T-cell (primary cell): ENCODE measurements around the gene IPO5. TPM values are rescaled to one million over a fixed set of nuclear protein-coding genes. Genes with fewer than 3 reads are reported as not detected.

Experiments
- ATAC-seq, 4 experiments: fragments of 200-7000 bp in 3 of 4; fragments of 150-1000 bp in 1 of 4; cut with Tn5 transposase; replicated peaks in 1 of 4; 1 replicate in 3 of 4; 2 replicates in 1 of 4; pipeline ENCODE4 v1.10.0; 2021; ENCODE audit warnings: moderate library complexity in 3 of 4, mild to moderate bottlenecking in 2 of 4, moderate number of reproducible peaks in 1 of 4
- CTCF ChIA-PET, 2 donors: fragments of 300-600 bp; sonication (Branson Sonifier 250); formaldehyde crosslinking; loops; one replicate each; lab custom pipeline; 2022; ENCODE audit warnings: antibody characterized with exemption in 2 of 2; lab: Charles Lee
- POLR2A ChIA-PET, 2 donors: fragments of 300-600 bp; sonication (Branson Sonifier 250); formaldehyde crosslinking; loops; one replicate each; lab custom pipeline; 2022; ENCODE audit warnings: antibody characterized with exemption in 2 of 2; lab: Charles Lee
- DNase-seq, 35 experiments: peaks; one replicate each; pipeline versions ENCODE4 v3.0.0 to v3.0.0-alpha.2; 2013 to 2023
- H3K27ac ChIP-seq: one replicate; pipeline ENCODE4 v1.5.1; 2013; ENCODE audit warnings: low read length
- H3K27me3 ChIP-seq, 2 experiments: replicated peaks in 1 of 2; 1 replicate in 1 of 2; 2 replicates in 1 of 2; pipeline versions ENCODE4 v1.6.1 to v1.7.0; 2013; ENCODE audit warnings: low read length in 1 of 2, mixed read lengths in 1 of 2; ENCODE audit not compliant: control insufficient read depth in 2 of 2, insufficient read depth in 2 of 2; ENCODE audit errors: extremely low read depth in 1 of 2
- H3K36me3 ChIP-seq, 2 donors: 1 replicate in 1 of 2; 2 replicates in 1 of 2; pipeline versions ENCODE4 v1.6.1 to v1.7.0; 2013; ENCODE audit warnings: low read length in 1 of 2; ENCODE audit not compliant: control insufficient read depth in 2 of 2, insufficient read depth in 1 of 2; ENCODE audit errors: extremely low read depth in 1 of 2
- H3K4me1 ChIP-seq, 2 experiments: 1 replicate in 1 of 2; 2 replicates in 1 of 2; pipeline versions ENCODE4 v1.6.1 to v1.7.0; 2013; ENCODE audit warnings: low read length in 2 of 2, mixed read lengths in 1 of 2; ENCODE audit not compliant: insufficient read depth in 2 of 2, control insufficient read depth in 1 of 2; ENCODE audit errors: extremely low read depth in 1 of 2
- H3K4me3 ChIP-seq, 2 donors: 1 replicate in 1 of 2; 2 replicates in 1 of 2; pipeline versions ENCODE4 v1.5.1 to v1.7.0; 2013; ENCODE audit warnings: mild to moderate bottlenecking in 2 of 2, low read length in 1 of 2, moderate library complexity in 1 of 2; ENCODE audit not compliant: control insufficient read depth in 1 of 2; ENCODE audit errors: extremely low read depth in 1 of 2
- H3K9me3 ChIP-seq: 2 replicates; pipeline ENCODE4 v1.7.0; 2013
- H3K27ac Mint-ChIP-seq, 2 donors: one replicate each; pipeline ENCODE4 v1.8.0; 2020 to 2021; ENCODE audit warnings: mild to moderate bottlenecking in 2 of 2, mixed read lengths in 2 of 2
- H3K27me3 Mint-ChIP-seq, 2 donors: one replicate each; pipeline ENCODE4 v1.8.0; 2021 to 2022; ENCODE audit warnings: mixed read lengths in 2 of 2
- H3K36me3 Mint-ChIP-seq: one replicate; pipeline ENCODE4 v1.8.0; 2021; ENCODE audit warnings: mixed read lengths
- H3K4me1 Mint-ChIP-seq, 3 donors: one replicate each; pipeline ENCODE4 v1.8.0; 2020 to 2022; ENCODE audit warnings: mixed read lengths in 3 of 3, mild to moderate bottlenecking in 1 of 3
- H3K4me3 Mint-ChIP-seq, 3 donors: one replicate each; pipeline ENCODE4 v1.8.0; 2020 to 2022; ENCODE audit warnings: mild to moderate bottlenecking in 3 of 3, mixed read lengths in 3 of 3, moderate library complexity in 3 of 3
- H3K9me3 Mint-ChIP-seq, 3 donors: one replicate each; pipeline ENCODE4 v1.8.0; 2020 to 2022; ENCODE audit warnings: mixed read lengths in 3 of 3
- WGBS: methylation state at CpG from one replicate; pipeline ENCODE4 v1.1.5; 2013; ENCODE audit warnings: missing lambda C conversion rate; ENCODE audit not compliant: insufficient coverage; 5-methylcytosine and 5-hydroxymethylcytosine counted together
- total RNA-seq, 35 experiments: library from RNA in 6 of 35; stranded (reverse) in 6 of 35; fragments of 120-200 nt in 1 of 35; gene quantifications; one replicate each; pipeline versions ENCODE4 v1.2.1 to v1.2.4 and lab custom pipeline; 2013 to 2026

The IPO5 gene
- total RNA-seq, 5 donors from 2014 or later (not counting 1 experiment from before 2014, with no cell fraction given): 70.7 to 81.6 (median 75.7) TPM

DNA sequence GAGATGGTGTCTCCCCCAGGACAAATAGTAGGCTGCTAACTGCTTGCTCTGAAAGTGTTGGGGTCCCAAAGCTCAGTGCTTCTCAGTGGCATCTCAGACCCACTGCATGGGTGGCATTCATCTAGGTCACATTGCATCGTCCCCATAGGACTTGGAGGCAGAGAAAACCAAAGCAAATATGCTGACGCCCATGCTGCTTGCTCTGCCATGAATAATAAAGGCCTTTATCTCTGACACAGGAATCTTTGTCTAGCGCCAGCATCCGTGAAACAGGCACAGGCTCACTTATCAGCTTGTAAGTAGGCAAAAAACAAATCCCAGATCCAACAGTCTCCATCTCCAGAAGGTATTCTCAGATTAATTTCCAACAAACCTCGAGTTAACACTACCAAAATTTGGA lies 18.9 kb upstream of the IPO5 start:
- Histone ChIP-seq H3K27ac (no peak overlapping the region), H3K4me1 (no peaks in the 10 kb centered on the region), H3K4me3 (no peak overlapping the region), H3K36me3 (no peaks in the 10 kb centered on the region), H3K9me3 (no peaks in the 10 kb centered on the region), H3K27me3 (peaks cover 0 to 7% of the 10 kb centered on the region in 2 experiments)
- WGBS: 84% methylated on average over 4 of the region's 5 CpGs
- CTCF ChIA-PET: no interaction called here
- DNase-seq (no peak), ATAC-seq (no peak)
- Mint-ChIP-seq H3K27ac (no peak overlapping the region), H3K9me3 (no peaks in the 10 kb centered on the region), H3K36me3 (no peaks in the 10 kb centered on the region), H3K4me1 (no peaks in the 10 kb centered on the region), H3K4me3 (no peak overlapping the region), H3K27me3 (peaks cover 15 to 28% of the 10 kb centered on the region in 2 donors)
- POLR2A ChIA-PET: no interaction called here

DNA sequence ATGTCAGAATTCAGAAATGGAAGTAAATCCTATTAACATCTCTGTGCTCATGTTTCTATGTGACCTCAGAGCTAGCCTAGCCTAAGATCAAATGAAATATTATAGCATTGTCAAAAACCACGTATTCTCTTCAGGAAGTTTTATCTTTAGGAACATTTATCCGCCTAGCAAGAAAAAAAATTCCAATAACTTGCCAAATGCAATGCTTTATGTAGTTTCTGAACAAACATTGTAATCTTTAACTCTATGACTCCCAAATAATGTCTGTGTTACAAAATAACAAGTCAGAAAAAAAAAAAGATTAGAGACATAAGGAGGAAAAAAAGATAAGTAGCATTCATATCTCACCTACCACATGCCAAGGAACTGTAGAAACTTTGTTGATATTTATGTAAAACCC lies 18.4 kb upstream of the IPO5 start:
- DNase-seq (no peak), ATAC-seq (no peak)
- Mint-ChIP-seq H3K36me3 (no peaks in the 10 kb centered on the region), H3K4me3 (no peak overlapping the region), H3K27ac (no peak overlapping the region), H3K4me1 (no peaks in the 10 kb centered on the region), H3K27me3 (peaks cover 19 to 28% of the 10 kb centered on the region in 2 donors), H3K9me3 (no peaks in the 10 kb centered on the region)
- no peaks in the 10 kb centered on the region for H3K36me3 ChIP-seq
- WGBS: no CpG with 5 or more reads among the region's 2 CpGs
- CTCF ChIA-PET: no interaction called here
- no peak overlapping the region for H3K4me3 ChIP-seq
- H3K9me3 ChIP-seq: no peaks in the 10 kb centered on the region
- no peaks in the 10 kb centered on the region for H3K4me1 ChIP-seq
- H3K27me3 ChIP-seq: peaks cover 0 to 8% of the 10 kb centered on the region in 2 experiments
- POLR2A ChIA-PET: no interaction called here
- no peak overlapping the region for H3K27ac ChIP-seq

DNA sequence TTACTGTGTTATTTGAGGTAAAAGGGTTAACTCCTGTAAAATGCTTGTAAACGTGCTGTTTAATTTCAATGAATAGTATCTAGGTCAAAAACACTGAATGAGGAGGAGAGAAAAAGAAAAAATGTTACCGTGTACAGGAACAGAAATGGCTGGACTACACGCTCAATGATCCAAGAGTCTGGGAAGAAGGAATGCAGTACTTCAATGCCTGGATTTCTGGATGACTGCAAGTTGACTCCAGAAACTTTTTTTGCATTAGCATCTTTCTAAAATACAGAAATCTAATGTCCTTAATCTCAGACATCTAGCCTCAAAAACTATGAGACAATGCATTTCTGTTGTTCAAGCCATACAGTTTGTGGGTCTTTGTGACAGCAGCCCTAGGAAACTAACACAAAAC lies 17.4 kb upstream of the IPO5 start:
- H3K27me3 ChIP-seq: peaks cover 0 to 13% of the 10 kb centered on the region in 2 experiments
- WGBS: 69% methylated on average over 3 of the region's 3 CpGs
- H3K9me3 ChIP-seq: no peaks in the 10 kb centered on the region
- Mint-ChIP-seq H3K36me3 (no peaks in the 10 kb centered on the region), H3K27ac (no peak overlapping the region), H3K4me1 (no peaks in the 10 kb centered on the region), H3K27me3 (peaks cover 19 to 28% of the 10 kb centered on the region in 2 donors), H3K9me3 (no peaks in the 10 kb centered on the region), H3K4me3 (no peak overlapping the region)
- H3K4me3 ChIP-seq: no peak overlapping the region
- no peak for ATAC-seq
- H3K27ac ChIP-seq: no peak overlapping the region
- no peak for DNase-seq
- no peaks in the 10 kb centered on the region for H3K4me1 ChIP-seq
- H3K36me3 ChIP-seq: no peaks in the 10 kb centered on the region
- POLR2A ChIA-PET: no interaction called here
- CTCF ChIA-PET: no interaction called here

DNA sequence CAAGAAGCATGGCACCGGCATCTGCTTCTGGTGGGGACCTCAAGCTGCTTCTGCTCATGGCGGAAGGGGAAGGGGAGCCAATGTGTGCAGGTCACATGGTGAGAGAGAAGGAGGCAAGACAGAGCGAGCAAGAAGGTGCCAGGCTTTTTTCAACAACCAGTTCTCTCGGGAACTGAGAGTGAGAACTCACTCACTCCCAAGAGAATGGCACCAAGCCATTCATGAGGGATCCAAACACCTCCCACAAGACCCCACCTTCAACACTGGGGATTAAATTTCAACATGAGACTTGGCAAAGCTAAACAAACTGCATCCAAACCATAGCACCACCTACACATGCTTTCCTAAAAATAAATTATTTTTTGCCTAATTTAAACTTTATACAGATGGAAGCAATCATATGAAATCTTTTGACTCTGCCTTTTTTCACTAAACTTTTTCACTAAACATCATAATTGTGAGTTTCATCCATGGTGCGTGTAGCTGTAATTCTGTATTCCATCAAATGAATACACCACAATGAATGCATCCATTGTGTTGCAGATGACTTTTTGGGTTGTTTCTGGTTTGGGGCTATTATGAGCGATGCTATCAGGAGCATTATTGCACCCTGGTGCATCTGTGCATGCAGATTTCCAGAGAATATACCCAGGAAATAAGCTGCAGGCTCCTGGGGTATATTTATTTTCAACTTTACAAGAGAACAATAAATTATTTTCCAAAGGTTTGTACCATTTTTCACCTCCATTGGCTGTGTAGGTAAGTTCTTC lies 14.6 kb upstream of the IPO5 start:
- peaks cover 18 to 22% of the 10 kb centered on the region in 2 donors for H3K27me3 Mint-ChIP-seq
- H3K27me3 ChIP-seq: peaks cover 0 to 14% of the 10 kb centered on the region in 2 experiments
- H3K36me3 Mint-ChIP-seq: no peaks in the 10 kb centered on the region
- no peak overlapping the region for H3K4me3 Mint-ChIP-seq
- DNase-seq (no peak), ATAC-seq (no peak)
- H3K4me1 Mint-ChIP-seq: no peaks in the 10 kb centered on the region
- WGBS: 79% methylated on average over 2 of the region's 6 CpGs
- H3K27ac Mint-ChIP-seq: no peak overlapping the region
- H3K27ac ChIP-seq: no peak overlapping the region
- H3K4me3 ChIP-seq: no peak overlapping the region
- no peaks in the 10 kb centered on the region for H3K36me3 ChIP-seq
- ChIA-PET POLR2A (no interaction called here), CTCF (no interaction called here)
- H3K4me1 ChIP-seq: no peaks in the 10 kb centered on the region
- no peaks in the 10 kb centered on the region for H3K9me3 ChIP-seq
- H3K9me3 Mint-ChIP-seq: no peaks in the 10 kb centered on the region

DNA sequence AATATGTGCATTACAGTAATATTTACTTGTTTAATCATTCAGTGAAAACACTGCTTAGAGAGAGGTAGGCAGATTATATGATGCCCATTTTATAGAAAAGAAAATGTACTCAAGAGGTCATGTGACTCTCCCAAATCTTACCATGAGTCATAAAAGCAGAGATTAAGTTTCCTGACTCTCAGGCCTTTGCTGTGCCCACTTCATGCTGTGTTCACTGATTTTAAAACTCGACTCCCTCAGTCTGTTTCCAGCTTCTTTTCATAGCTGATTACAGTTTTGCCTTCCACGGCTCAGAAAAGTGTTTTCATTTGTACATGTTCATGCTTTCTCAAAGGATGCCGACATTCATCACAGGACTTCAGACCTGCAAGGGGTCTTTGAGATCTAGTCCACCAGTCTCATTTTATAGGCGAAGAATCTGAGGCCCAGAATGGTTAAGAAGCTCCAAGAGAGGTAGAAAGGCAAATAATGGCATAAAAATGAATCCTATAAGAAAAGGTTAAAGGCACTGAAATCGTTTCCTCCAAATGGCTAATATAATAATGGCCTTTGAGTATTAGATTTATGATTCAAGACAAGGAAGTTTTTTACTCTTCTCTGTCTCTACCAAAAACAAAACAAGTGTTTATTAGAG lies 9.0 kb upstream of the IPO5 start:
- ATAC-seq: no peak

DNA sequence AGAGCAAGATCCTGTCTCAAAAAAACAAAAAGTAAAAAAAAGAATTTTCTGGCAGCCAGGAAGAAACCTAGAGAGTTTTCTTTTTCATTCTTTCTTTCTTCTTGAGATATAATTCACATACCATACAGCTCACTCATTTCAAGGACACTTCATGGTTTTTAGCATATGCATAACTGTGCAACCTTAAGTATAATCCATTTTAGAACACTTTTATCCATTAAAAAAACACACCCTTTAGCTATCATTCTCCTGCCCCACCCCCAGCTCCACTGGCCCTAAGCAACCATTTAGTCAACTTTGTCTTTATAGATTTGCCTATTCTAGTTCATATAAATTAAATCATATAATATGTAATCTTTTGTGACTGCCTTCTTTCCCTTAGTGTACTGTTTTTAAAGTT lies 8.1 kb upstream of the IPO5 start:
- no peaks in the 10 kb centered on the region for H3K4me1 Mint-ChIP-seq
- ChIA-PET POLR2A (no interaction called here), CTCF (no interaction called here)
- H3K4me3 Mint-ChIP-seq: no peak overlapping the region
- Histone ChIP-seq H3K27me3 (peaks cover 0 to 14% of the 10 kb centered on the region in 2 experiments), H3K4me3 (no peak overlapping the region), H3K9me3 (no peaks in the 10 kb centered on the region), H3K4me1 (no peaks in the 10 kb centered on the region), H3K27ac (no peak overlapping the region), H3K36me3 (no peaks in the 10 kb centered on the region)
- H3K27ac Mint-ChIP-seq: no peak overlapping the region
- peaks cover 2% of the 10 kb centered on the region for H3K36me3 Mint-ChIP-seq
- DNase-seq: no peak
- peaks cover 0 to 5% of the 10 kb centered on the region in 2 donors for H3K27me3 Mint-ChIP-seq
- ATAC-seq: no peak
- peaks cover 0 to 3% (median 0%) of the 10 kb centered on the region in 3 donors for H3K9me3 Mint-ChIP-seq

More for the DNA sequence above, 9.0 kb upstream of the IPO5 start:
- no peak overlapping the region for H3K27ac Mint-ChIP-seq
- peaks cover 0 to 6% of the 10 kb centered on the region in 2 donors for H3K27me3 Mint-ChIP-seq
- no peaks in the 10 kb centered on the region for H3K4me1 Mint-ChIP-seq
- no peaks in the 10 kb centered on the region for H3K4me1 ChIP-seq
- CTCF ChIA-PET: no interaction called here
- no peak overlapping the region for H3K4me3 Mint-ChIP-seq
- no peak overlapping the region for H3K27ac ChIP-seq
- H3K36me3 ChIP-seq: no peaks in the 10 kb centered on the region
- H3K9me3 ChIP-seq: no peaks in the 10 kb centered on the region
- WGBS: 82% methylated on average over 2 of the region's 5 CpGs
- POLR2A ChIA-PET: interaction anchor here in 1 of 2 donors (0.6 kb wide), 1 partner anchor 1834 kb away, joined by 3 read pairs; no protein-coding TSS in a partner anchor
- H3K36me3 Mint-ChIP-seq: no peaks in the 10 kb centered on the region
- no peak for DNase-seq
- no peaks in the 10 kb centered on the region for H3K9me3 Mint-ChIP-seq
- peaks cover 0 to 17% of the 10 kb centered on the region in 2 experiments for H3K27me3 ChIP-seq
- no peak overlapping the region for H3K4me3 ChIP-seq
